Measurements from ENCODE around the gene COL15A1.

The COL15A1 gene

DNA sequence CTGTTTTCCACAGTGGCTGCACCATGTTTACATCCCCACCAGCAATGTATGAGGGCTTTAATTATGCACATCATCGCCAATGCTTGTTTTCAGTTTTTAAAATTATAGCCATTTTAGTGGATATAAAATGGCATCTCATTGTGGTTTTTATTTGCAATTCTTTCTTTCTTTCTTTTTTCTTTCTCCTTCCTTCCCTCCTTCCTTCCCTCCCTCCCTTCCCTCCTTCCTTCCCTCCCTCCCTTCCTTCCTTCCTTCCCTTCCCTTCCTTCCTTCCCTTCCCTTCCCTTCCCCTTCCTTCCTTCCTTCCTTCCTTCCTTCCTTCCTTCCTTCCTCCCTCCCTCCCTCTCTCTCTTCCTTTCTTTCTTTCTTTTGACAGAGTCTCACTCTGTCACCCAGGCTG, 6.6 kb downstream of the COL15A1 start:
- DNase-seq = no peak

DNA sequence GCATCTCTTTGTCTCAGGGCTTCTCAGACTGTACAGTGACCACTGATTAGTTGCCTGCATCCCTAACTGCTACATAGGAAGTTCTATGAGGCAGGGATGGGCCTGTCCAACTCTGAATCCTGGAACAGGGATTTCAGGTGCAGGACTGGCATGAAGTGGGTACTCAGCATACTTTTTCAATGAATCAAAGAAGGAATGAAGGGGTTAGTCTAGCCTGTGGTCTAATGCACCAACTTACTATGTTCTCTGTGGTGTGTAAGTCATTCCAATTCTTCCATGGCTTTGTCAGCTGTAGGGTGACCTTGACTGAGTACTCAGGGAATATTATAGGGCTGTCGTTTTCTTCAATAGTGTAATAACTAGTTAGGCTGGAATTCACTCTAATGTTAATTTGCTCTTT, 8.3 kb downstream of the COL15A1 start:
- DNase-seq = no peak

DNA sequence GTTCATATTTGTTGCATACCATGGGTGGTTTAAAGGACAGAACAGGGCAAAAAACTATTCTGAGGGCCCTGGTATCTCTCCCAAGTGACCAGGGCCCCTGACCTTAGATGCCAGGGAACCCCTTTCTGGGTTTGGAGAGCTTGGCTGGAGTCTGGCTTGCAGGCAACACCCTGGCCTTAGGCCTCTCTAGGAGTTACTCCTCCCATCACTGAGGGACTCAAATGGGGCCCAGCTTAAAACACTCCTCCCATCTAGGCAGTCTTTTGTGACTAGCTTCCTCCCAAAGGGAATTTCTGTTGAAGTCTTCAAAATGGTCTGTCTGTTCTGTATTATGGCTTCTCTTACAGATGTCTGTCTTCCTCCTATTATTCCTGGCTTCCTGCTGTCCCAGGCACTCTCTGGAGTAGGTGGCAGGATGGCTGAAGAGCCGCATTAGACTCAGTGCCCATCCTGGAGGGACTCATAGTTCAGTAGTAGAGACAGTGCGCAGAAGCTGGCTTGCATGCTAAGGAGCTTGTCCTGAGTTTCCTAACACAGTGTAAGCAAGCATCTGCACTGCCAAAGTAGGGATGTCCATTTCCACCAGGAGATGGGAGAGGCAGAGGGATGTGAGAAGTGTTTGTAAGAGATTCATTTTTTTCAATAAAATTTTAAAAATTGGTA, 10.0 kb downstream of the COL15A1 start:
- no peak for DNase-seq

DNA sequence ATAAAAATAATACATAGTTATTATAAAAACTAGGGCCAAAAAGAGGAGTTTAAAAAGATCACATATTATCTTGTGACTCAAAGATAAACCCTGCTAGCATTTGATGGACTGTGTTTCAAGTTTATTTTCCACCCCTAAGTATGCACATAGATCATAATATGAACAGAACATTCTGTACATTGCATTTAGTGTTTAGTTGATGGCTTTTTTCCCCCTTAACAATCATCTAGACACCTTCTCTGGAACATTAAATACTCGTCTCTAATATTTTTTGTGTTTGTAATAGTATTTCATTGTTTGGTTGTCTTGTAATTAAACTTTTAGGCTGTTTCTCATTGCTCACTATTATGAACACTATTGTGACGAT, 10.5 kb downstream of the COL15A1 start:
- no peak for DNase-seq

DNA sequence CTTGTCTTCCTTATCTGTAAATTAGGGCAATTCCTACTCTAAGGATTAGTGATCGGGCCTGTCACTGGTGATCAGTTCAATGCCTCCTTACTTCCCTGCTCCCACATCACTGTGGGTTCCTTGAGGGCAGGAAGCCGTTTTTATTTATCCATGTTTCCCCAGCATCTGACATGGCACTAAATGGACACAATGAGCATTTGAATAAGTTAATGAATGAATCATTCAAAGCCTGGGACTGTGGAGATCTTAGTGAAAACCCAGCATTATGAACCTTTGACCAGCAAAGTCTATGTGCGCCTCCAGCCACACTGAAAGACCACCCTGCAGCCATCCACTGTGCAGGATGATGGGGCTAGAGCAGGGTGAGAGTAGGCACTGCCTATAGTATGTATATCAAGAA, 11.6 kb downstream of the COL15A1 start:
- no peak for DNase-seq

DNA sequence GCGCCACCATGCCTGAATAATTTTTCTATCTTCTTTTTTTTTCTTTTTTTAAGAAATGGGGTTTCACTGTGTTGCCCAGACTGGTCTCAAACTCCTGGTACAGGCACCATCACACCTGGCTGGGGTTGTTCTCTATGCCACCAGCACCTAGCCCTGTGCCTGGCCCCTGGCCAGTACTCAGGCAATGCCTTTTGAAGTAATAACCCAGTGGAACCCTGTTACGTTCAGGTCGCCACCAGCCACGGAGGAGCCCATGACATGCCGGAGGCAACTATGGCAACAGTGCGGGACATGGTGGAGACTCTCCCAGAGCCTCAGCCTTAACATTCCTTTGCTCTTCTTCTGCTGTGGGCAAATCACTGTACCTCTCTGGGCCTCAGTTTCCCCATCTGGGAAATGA, 14.1 kb downstream of the COL15A1 start:
- no peak for DNase-seq

DNA sequence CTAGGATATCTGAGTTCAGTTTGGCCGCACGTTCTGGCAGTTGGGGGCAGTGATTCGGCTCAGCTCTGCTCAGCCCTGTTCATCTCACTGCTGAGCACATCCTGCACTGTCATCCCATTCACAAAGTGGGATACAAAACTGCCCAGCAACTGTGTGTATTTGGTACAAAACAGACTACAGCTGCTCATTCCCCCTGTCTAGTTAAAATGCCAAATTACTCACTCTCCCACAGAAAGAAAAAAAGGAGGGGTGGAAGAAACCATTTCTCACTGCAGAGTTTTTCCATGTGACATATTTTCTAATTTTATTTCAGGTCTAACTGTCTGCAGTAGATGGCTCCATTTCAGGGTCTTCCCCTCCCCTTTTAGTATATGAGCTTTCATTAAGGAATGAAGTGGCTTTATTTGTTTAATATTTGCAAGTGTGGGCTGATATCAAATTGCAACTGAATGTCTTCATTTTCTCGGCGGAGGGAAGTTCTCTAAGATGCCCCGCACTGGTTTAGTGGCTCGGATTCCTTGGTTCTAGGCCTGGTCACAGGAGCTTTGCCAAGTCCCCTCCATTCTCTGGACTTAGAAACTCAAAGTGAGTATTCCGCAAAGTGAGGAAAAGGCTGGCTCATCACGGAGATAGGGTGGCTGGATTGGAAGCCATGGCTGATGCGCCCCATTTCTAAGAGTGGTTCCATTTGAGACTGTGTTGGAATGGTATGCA, 14.7 kb downstream of the COL15A1 start:
- DNase-seq = no peak

DNA sequence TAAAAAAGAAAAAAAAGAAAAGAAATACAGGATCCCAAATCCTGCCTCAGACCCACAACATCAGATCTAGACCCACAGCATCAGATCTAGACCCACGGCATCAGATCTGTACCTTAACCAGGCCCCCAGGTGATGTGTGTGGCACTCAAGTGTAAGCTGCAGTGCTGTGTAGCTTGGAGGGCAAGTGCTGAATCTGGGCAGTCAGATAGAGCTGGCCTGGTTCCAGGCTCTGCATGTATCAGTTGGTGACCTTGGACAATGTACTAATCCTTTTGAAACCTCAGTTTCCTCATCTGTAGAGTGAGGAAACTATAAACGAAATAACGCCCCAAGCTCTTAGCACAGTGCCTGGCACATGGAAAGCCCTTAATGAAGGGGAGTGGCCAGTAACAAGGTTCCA, 16.7 kb downstream of the COL15A1 start:
- no peak for DNase-seq

DNA sequence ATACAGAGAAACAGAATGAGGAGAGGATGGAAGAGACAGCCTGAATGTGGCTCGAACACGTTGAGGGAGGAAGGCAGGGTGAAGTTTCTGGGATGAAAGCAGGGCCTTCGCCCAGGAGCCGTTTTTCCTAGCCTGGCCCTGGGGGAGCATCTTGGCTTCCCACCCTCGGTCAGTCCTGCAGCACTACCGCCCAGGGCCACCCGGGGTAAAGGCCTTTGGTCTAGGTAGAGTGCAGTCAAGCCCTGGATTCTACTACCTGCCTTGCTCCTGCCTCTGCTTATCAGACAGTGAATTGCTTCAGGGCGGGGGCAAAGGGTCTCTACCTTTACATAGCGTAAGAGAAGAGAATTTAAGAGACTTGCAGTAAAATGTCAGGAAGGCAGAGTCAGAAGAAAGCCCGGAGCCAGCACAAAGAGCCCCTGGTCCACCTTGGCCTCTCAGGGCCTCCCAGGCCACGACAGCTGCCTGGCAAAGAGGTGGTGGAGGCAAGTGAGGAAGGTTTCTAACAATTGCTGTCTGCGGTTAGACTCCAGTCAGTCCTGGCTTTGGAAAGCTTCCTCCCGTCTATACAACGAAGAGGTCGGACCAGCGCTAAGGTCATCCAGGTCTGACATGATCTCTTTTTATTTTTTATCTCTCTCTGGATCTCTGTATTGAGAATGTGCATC, 17.9 kb downstream of the COL15A1 start:
- no peak for DNase-seq

DNA sequence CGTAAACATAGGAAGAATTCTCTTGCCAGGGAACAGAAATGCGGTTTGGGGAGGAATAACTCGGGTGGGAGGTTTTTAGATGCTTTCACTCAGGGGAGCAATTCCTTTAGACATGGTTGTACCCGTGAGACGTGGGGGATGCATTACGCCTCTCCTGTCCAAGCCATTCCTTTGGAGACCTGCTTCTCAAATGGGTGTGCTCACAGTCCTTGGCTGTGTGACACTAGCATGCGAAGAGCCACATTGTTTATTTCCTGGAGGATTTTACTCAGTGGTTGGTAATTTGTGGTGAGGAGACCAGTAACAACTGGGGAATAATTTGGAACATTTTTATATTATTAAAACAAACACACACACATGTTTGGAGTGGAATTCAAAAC, 18.5 kb downstream of the COL15A1 start:
- no peak for DNase-seq

DNA sequence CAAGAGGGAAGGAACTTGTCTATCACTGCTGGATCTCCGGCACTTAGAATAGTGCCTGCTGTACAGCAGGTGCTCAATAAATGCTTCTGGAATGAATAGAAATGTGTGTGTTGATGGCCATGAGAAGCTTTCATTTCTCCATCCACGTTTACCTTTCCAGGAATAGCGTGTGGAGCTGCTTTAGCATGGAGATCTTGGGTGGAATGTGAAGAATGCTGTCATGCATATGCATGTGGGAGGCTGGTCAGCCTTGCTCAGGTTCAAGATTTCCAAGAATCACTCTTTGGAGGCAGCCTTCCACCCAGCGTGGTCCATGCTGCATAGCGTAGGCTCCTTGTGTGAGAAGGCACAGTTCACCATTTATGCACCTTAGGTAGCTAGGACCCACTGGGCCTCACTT, 19.2 kb downstream of the COL15A1 start:
- DNase-seq = no peak

DNA sequence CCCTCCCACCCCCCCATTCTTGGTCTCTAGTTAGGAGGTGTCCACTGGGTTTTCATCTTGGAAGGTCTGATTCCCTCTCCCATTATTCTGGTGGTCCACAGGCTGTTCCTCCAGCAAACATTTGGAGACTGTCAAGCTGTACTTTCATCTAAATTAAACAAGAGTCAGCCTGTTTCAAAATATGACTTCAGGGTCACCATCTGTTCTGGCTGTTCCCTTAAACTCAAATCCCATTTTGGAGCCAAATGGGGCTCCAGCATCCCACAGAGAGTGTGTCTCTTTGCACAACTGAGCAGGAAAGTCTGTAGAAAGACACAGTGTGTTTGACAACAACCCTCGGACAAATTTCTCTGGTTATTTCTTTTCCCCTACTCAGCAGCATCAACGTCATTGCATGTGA, 20.5 kb downstream of the COL15A1 start:
- no peak for DNase-seq

DNA sequence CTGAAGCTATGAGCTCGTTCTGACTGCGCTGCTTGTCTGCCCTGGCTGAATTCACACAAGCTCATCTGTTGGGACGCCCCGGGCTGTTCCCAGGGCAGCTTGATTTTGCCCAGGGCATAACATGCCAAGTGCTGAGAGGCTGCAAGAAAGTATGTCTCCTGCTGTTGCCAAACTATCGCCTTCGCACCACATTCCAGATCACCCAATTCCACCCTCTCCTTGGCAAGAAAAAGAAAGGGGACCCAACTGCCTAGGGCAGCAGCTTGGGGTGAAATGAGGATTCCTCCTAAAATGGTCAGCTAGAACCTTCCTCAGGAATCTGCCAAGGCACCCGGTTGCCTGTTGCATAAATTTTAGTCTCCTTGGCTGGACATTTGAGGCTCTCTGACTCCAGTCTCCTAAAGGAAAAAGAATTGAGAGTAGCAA, 21.2 kb downstream of the COL15A1 start:
- DNase-seq = no peak

DNA sequence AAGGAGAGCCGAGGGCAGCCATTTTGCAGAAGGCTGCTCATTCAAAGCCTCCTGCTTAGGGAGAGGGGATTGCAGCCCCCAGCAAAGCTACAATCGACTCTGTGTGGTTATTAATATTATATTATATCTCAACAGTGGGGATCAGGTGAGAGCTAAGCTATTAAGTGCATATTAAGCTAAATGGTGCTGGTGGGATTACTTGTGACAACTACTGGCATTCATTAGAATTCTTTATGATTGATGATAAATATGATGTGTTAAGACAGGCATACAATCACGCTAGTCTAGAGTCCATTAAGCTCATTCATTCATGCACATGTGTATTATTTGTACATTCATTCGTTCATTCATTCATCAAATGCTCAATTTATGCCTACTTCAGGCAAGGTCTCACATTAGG, 23.0 kb downstream of the COL15A1 start:
- no peak for DNase-seq

DNA sequence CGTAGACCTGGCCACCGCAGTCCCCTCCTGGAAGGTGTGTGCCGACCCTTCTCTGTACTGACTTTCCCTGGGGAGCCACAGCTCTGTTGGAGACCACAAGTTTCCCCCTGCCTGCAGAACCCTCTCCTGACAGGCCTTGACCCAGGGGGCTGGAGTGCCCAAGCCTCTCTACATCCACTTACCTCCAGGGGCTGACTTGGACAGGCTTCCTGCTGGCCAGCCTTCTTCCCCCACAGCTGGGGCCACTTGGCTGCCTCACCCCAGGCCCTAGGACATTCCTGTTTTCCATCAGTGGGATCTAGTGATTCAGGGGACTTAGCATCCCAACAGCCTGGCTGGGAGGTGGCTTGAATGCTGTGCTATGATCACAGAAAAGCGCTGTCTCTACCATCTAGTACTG, 23.6 kb downstream of the COL15A1 start:
- DNase-seq = no peak

DNA sequence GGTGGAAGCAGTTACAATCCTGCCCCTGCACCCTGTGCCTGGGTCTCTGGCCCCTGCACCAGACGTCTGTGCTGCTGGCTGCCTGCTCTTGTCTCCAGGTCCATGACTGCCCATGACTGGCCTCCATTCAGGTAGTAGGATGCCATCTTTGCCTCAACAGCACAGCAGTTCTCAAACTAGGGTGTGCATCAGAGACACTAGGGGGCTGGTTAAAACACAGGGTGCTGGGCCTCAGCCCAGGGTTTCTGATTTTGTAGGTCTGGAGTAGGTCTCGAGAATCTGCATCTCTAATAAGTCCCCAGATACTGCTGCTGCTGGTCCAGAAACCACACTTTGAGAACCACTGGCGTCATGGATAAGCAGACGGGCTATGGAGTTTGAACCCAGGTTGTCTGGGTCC, 24.0 kb downstream of the COL15A1 start:
- no peak for DNase-seq

DNA sequence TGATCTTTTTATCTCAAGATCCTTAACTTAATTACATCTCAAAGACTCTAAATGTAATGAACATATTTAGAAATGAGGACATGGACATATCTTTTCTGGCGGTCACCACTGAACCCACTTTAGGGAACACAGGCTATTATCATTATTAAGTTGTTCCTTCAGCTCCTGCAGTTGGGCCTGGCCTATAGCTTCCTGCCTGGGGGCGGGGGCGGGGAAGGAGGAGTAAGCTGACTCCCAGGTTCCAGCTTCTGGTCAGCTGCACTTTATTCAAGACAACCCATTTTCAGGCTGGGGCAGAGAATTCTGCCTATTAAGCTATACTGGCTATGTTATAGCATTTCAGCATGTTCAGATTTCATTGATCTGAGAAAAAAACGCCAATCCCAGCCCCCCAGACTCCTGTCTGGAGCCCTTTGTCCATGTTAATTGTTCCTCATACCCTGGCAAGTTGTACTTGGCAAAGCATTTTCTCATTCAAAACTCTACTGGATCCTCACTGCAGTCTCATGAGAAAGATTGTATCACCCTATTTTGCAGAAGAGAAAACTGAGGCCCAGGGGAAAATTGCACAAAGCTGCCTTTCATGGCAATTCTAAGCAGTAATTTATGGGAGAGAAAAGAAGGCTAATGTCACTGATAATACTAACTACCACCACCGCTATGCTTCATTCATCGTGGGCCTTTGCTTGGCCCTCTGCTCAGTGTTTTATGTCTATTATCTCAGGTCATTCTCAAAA, 25.1 kb downstream of the COL15A1 start:
- no peak for DNase-seq

DNA sequence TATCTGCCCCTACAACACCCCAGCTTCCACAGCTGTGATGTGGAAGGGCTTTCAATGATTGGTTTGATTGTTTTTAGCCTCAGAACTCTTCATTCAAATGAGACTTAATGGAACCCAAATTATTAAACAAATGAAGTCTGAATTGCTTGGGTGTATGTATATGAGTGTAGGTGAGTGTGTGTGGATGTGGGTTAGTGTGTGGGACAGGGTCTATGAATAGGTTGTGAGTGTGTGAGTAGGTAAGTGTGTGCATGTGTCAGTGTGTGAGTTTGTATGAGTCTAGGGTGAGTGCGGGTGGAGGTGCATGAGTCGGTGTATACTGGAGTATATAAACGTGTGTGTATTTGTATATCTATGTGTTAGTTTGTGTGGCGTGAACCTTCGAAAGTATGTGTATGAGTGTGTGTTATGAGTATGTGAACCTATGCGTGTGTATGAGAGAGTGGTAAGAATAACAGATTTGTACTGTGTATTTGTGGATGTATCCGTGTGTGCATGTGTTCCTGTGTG, 26.9 kb downstream of the COL15A1 start:
- DNase-seq = no peak

DNA sequence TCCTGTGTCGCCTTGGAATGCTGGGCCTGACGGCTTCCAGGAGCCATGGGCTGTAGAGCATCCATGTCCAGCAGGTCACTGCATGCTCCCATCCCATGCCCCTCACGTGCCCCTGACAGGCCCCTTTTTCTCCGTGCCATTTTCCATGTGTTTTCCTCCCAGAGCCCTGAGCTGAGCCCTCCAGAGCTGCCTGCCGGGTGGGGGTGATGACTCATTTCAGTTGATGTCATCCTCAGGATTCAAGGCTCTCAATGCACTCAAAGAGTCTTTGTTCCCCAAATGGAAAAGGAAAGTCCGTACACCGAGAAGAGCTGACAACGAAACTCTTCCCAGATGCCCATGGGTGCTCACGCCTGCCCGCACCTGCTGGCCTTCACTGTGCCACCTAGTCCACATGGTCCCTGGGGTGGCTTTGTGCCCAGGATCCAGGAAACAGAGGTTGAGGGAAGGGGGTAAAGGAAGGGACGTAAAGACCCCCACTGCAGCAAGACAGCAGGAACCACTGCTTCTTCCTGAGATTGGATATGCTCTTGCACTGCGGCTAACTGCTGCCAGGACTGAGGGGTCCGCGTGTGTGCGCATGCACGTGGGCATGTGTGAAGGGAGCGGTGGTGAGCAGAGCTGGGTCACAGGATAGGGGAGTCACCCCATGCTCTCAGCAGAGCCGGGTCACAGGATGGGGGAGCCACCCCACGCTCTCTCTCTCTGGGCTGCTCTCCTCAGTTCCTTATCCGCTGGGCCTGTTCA, 27.6 kb downstream of the COL15A1 start:
- no peak for DNase-seq

DNA sequence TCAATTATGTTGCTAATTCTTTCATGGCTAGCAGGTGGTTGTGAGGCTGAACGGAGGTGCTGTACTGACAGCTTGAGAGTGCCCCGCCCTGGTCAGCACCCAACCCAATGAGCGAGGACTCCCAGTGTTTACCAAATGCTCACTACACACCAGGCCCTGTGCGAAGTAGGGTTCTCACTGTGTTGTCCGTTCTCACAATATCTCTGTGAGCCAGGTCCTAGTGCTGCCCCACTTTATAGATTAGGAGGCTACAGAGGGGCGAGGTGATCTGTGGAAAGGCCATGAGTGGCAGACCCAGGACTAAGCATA, 28.2 kb downstream of the COL15A1 start:
- no peak for DNase-seq

DNA sequence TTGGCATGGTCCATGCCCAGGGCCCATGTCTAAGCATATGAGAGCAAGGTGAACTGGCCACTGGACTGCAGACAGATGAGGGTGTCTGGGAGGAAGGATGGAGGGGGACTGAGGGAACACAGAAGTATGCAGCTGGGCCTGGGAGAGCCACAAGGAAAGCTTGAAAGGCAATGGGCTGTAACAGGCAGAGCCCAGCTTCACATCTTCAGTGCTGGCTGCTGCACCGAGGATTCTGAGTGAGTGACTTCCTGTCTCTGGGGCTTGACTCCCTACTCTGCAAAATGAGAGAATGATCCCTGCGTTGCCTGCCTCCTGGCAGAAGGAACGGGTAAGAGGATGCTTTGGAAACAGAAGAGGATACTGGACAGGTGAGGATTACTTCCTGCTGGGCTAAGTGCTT, 29.0 kb downstream of the COL15A1 start:
- DNase-seq = no peak

DNA sequence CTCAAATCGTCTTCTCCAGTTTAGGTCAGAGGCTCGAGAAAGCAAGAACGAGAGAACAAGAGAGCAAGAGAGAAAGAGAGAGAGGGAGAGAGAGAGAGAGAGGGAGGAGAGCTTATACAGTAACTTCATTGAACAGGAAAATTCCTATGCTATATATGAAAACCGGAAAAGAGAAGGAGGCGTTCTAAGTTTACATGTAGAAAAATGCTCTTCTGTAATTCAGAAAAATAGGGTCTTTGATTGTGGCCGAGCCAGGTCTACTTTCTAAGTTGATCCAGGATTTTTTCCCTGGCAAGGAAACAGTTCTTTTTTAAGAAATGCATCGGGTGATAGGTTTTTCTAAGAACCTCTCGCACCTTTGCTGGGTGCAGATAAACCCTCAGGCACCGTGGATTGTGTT, 29.5 kb downstream of the COL15A1 start:
- no peak for DNase-seq

DNA sequence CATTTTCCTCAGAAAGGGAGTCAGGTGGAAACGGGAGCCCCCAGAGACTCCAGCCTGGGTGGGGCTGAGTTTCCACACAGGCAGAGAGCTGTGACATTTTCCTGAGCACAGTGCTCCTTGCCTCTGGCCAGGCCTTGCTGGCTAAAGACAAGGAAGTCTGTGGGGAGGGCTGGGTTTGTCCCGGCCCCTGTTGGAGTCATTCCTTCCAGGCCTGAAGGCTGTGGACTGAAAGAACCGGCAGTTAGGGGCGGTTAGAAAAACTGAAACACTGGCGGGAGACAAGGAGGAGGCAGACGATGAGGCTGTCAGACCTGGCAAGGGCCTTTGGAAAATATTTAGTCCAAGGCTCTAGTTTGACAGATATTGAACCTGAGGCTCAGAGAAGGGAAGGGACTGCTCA, 29.9 kb downstream of the COL15A1 start:
- DNase-seq = no peak

Data from T-helper 2 cell (primary cell).